ENCODE results near the gene ULK2. TPM values are rescaled to one million over a fixed set of nuclear protein-coding genes. Genes with fewer than 3 reads are reported as not detected.

Gene ULK2
- total and polyA plus RNA-seq, 12 donors: 9.5 to 32.0 (median 15.1) TPM

DNA sequence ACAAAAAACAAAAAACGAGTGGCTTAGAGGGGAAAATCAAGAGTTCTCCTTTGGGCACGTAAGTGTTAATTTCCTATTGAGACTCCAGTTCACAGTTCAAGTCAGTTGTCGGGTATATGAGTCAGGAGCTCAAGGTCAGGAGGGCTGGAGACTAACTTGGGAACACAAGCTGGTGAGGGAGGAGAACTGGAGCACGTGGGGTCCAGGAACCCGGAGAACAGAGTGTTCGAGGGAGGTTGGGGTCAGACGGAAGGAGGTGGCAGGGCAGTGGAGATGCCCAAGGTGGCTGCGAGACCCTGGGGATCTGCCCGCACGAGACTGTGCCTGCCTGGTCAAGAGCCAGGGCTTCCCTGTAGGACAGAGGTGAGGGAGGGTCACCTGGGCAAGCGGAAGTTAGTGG is 131.7 kb downstream of the ULK2 start:
- intact Hi-C loops (cut with DNase I): no loop called here
- Histone ChIP-seq H3K9me3 (replicated peaks in 1 of 3) (no peaks in the 10 kb centered on the region), H3K27me3 (no peaks in the 10 kb centered on the region), H3K27ac (peak overlapping the region in 3 of 5 donors; percentile 2 to 77 (median 6)), H3K4me1 (replicated peaks in 1 of 2) (peaks cover 12 to 14% of the 10 kb centered on the region in 2 donors), H3K4me3 (no peak overlapping the region), H3K36me3 (replicated peaks in 1 of 2) (no peaks in the 10 kb centered on the region)
- WGBS, 4 donors: 22 to 48% (median 34%) methylated on average over 11 of the region's 11 CpGs
- DNase-seq: peak in 6 of 7 donors; percentile 79 to 88 (median 84)
- no peak for TF ChIP-seq POLR2A (IDR thresholded peaks at IDR 0.05)
- TF ChIP-seq, protein P1, sequence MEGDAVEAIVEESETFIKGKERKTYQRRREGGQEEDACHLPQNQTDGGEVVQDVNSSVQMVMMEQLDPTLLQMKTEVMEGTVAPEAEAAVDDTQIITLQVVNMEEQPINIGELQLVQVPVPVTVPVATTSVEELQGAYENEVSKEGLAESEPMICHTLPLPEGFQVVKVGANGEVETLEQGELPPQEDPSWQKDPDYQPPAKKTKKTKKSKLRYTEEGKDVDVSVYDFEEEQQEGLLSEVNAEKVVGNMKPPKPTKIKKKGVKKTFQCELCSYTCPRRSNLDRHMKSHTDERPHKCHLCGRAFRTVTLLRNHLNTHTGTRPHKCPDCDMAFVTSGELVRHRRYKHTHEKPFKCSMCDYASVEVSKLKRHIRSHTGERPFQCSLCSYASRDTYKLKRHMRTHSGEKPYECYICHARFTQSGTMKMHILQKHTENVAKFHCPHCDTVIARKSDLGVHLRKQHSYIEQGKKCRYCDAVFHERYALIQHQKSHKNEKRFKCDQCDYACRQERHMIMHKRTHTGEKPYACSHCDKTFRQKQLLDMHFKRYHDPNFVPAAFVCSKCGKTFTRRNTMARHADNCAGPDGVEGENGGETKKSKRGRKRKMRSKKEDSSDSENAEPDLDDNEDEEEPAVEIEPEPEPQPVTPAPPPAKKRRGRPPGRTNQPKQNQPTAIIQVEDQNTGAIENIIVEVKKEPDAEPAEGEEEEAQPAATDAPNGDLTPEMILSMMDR (IDR thresholded peaks at IDR 0.05): no peak

DNA sequence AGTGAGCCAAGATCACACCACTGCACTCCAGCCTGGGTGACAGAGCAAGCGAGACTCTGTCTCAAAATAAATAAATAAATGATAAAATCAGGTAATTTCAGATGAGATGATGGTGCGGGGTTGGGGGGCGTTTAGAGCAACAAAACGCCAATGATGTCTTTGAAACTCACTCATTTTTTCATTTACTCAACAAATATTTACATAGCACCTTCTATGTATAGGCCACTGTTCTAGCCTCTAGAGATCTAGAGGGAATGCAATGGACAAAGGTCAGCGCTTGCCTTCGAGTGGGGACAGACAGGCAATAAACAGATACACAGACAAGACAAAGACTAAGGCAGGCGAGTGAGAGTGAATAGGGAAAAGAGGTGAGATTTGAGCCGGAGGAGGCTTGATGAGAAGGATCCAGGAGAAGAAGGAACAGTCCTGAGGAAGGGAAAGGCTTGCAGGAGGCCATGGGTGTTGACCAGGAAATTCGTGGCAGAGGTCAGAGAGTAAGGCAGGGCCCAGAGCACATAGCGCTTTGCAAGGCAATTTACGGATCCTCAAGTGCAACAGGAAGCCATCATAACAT is 133.7 kb downstream of the ULK2 start:
- Histone ChIP-seq H3K9me3 (replicated peaks in 1 of 3) (no peaks in the 10 kb centered on the region), H3K27ac (no peak overlapping the region), H3K4me1 (replicated peaks in 1 of 2) (peaks cover 12 to 18% of the 10 kb centered on the region in 2 donors), H3K4me3 (no peak overlapping the region), H3K36me3 (replicated peaks in 1 of 2) (no peaks in the 10 kb centered on the region), H3K27me3 (no peaks in the 10 kb centered on the region)
- WGBS, 4 donors: 74 to 88% (median 79%) methylated on average over 11 of the region's 11 CpGs
- DNase-seq: no peak
- intact Hi-C loops (cut with DNase I): no loop called here
- TF ChIP-seq, protein P1 (IDR thresholded peaks at IDR 0.05): no peak
- no peak for TF ChIP-seq POLR2A (IDR thresholded peaks at IDR 0.05)

DNA sequence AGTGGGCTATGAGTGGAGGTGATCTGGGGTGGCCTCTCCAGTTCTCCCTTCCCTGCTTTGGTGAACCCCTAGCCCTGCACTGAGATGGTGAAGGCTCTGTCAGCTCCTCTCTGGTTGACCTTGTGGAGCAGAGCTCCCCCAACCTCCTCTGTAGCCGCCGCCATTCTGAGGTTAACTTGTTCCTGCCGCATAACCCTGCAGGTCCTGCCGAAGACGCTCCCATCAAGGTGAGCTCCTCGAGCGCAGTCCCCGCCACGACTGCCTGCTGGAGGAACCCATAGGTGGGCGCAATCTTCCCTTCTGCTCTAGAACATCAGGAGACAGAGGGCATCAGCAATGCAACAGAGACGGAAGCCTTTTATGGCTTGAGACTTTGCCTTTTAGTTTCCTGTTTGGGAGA is 136.1 kb downstream of the ULK2 start:
- DNase-seq: no peak
- 92 to 97% (median 96%) methylated on average over 11 of the region's 11 CpGs for WGBS, 4 donors
- Histone ChIP-seq H3K27ac (no peak overlapping the region), H3K9me3 (replicated peaks in 1 of 3) (no peaks in the 10 kb centered on the region), H3K4me3 (no peak overlapping the region), H3K4me1 (replicated peaks in 1 of 2) (peaks cover 33 to 40% of the 10 kb centered on the region in 2 donors), H3K27me3 (no peaks in the 10 kb centered on the region), H3K36me3 (replicated peaks in 1 of 2) (no peaks in the 10 kb centered on the region)
- TF ChIP-seq POLR2A (IDR thresholded peaks at IDR 0.05): no peak
- TF ChIP-seq, protein P1 (IDR thresholded peaks at IDR 0.05): no peak
- intact Hi-C loops (cut with DNase I): no loop called here

DNA sequence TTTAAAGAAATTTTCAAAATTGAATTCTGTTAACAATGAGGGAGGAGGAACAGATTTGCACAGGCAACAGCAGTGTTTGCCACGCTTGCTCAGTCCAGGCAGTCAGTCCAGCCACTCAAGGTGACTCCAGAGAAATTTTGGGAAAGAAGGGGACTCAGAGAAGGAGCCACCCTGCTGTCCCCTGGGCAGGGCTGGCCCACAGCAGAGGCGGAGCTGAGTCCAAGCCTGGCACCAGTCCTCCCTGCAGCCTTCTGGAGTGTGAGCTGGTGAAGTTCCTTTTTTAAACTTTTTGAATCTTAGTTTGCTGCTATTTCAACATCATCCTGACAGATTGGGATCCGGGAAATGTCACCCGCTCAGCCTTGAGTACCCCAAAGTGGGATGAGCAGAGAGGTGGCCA is 136.9 kb downstream of the ULK2 start:
- Histone ChIP-seq H3K4me3 (no peak overlapping the region), H3K4me1 (replicated peaks in 1 of 2) (peaks cover 26 to 33% of the 10 kb centered on the region in 2 donors), H3K27me3 (no peaks in the 10 kb centered on the region), H3K9me3 (replicated peaks in 1 of 3) (no peaks in the 10 kb centered on the region), H3K27ac (peak overlapping the region in 3 of 5 donors; percentile 3 to 42 (median 10)), H3K36me3 (replicated peaks in 1 of 2) (no peaks in the 10 kb centered on the region)
- intact Hi-C loops (cut with DNase I): no loop called here
- DNase-seq: peak in 3 of 7 donors; percentile 44 to 53 (median 45)
- TF ChIP-seq, protein P1 (IDR thresholded peaks at IDR 0.05): no peak
- no peak for TF ChIP-seq POLR2A (IDR thresholded peaks at IDR 0.05)
- WGBS, 4 donors: 57 to 61% (median 60%) methylated on average over 3 to 4 of the region's 4 CpGs

Measured in adrenal gland (tissue), 12 donors.